ENCODE measurements around the gene TRABD2B.

TRABD2B gene

GRCh38 chr1:47788761-47789160 is 208.4 kb downstream of the TRABD2B start:
- DNase-seq = no peak

GRCh38 chr1:47787560-47787959 is 209.6 kb downstream of the TRABD2B start:
- DNase-seq = no peak

GRCh38 chr1:47786316-47786715 is 210.9 kb downstream of the TRABD2B start:
- no peak for DNase-seq

- no peak for DNase-seq
Observed at GRCh38 chr1:47785561-47786271, 211.5 kb downstream of the TRABD2B start.

- no peak for DNase-seq
Observed at GRCh38 chr1:47785118-47785517, 212.1 kb downstream of the TRABD2B start.

GRCh38 chr1:47784497-47784822 is 212.7 kb downstream of the TRABD2B start:
- no peak for DNase-seq

- no peak for DNase-seq
Observed at GRCh38 chr1:47783638-47784496, 213.3 kb downstream of the TRABD2B start.

GRCh38 chr1:47782414-47783166 is 214.6 kb downstream of the TRABD2B start:
- DNase-seq = peak; percentile 37

- no peak for DNase-seq
Observed at GRCh38 chr1:47781171-47781959, 215.8 kb downstream of the TRABD2B start.

GRCh38 chr1:47780469-47780995 is 216.7 kb downstream of the TRABD2B start:
- DNase-seq = no peak

- DNase-seq = no peak
Observed at GRCh38 chr1:47779613-47780012, 217.6 kb downstream of the TRABD2B start.

- no peak for DNase-seq
Observed at GRCh38 chr1:47778280-47778679, 218.9 kb downstream of the TRABD2B start.

GRCh38 chr1:47777322-47777721 is 219.9 kb downstream of the TRABD2B start:
- DNase-seq = no peak

GRCh38 chr1:47776667-47777131 is 220.5 kb downstream of the TRABD2B start:
- DNase-seq = no peak

- no peak for DNase-seq
Observed at GRCh38 chr1:47774986-47775834, 222.0 kb downstream of the TRABD2B start.

GRCh38 chr1:47772960-47773682 is 224.1 kb downstream of the TRABD2B start:
- DNase-seq = no peak

- DNase-seq = no peak
Observed at GRCh38 chr1:47772281-47772680, 224.9 kb downstream of the TRABD2B start.

- DNase-seq = no peak
Observed at GRCh38 chr1:47771751-47772150, 225.4 kb downstream of the TRABD2B start.

- DNase-seq = no peak
Observed at GRCh38 chr1:47769983-47770382, 227.2 kb downstream of the TRABD2B start.

- no peak for DNase-seq
Observed at GRCh38 chr1:47769295-47769694, 227.9 kb downstream of the TRABD2B start.

- no peak for DNase-seq
Observed at GRCh38 chr1:47767741-47768100, 229.5 kb downstream of the TRABD2B start.
